Keratinocyte (primary cell): ENCODE measurements around the gene TFEC.

Source experiments
- EZH2 ChIP-seq: IDR thresholded peaks from one replicate; pipeline ENCODE4 v1.6.1; 2012; ENCODE audit warnings: inconsistent platforms, mild to moderate bottlenecking, low read length, moderate library complexity
- TF ChIP-seq, protein P1 (sequence below), 3 experiments: IDR thresholded peaks in 1 of 3; conservative IDR thresholded peaks in 1 of 3; optimal IDR thresholded peaks in 1 of 3; 2 replicates in 2 of 3; 3 replicates in 1 of 3; pipeline versions ENCODE3 to v1.5.1; 2011; ENCODE audit warnings: low read length in 3 of 3, mild to moderate bottlenecking in 3 of 3, moderate library complexity in 2 of 3, control low read depth in 1 of 3, inconsistent platforms in 1 of 3; ENCODE audit not compliant: insufficient read depth in 2 of 3; ENCODE audit errors: extremely low read depth in 1 of 3

DNA sequence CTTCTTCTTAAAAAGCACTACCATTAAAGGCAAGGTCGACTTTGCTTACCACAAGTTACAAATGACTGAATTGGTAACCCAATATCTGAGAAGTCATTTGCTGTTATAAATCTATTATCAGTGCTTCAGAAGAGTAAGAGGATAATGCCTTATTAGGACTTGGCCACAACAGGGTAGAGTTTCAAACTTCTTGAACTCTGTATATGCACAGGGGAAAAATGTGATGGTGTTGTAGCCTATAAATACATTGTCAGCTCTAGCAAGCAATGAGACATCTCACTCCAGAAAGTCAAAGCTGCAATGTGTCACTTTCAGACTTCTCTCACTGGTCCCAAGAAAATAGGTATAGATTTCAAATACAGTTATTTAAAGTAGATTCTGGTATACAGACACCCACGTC is 9.3 kb downstream of the TFEC start:
- TF ChIP-seq, protein P1, sequence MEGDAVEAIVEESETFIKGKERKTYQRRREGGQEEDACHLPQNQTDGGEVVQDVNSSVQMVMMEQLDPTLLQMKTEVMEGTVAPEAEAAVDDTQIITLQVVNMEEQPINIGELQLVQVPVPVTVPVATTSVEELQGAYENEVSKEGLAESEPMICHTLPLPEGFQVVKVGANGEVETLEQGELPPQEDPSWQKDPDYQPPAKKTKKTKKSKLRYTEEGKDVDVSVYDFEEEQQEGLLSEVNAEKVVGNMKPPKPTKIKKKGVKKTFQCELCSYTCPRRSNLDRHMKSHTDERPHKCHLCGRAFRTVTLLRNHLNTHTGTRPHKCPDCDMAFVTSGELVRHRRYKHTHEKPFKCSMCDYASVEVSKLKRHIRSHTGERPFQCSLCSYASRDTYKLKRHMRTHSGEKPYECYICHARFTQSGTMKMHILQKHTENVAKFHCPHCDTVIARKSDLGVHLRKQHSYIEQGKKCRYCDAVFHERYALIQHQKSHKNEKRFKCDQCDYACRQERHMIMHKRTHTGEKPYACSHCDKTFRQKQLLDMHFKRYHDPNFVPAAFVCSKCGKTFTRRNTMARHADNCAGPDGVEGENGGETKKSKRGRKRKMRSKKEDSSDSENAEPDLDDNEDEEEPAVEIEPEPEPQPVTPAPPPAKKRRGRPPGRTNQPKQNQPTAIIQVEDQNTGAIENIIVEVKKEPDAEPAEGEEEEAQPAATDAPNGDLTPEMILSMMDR (optimal IDR thresholded peaks at IDR 0.05 in 1 of 3, IDR thresholded peaks at IDR 0.05 in 1 of 3, conservative IDR thresholded peaks at IDR 0.05 in 1 of 3; ENCODE audit: extremely low read depth in 1 of 3, insufficient read depth in 2 of 3, low read length in 3 of 3) = no peak
- no peak for TF ChIP-seq EZH2
